ENCODE results near the gene AIFM1.

AIFM1 gene

GRCh38 chrX:130106071-130106470 is 59.6 kb downstream of the AIFM1 start:
- no peak for TF ChIP-seq CTCF (IDR thresholded peaks at IDR 0.05; ENCODE audit: insufficient read depth, low read depth, low read length, missing control alignments)
- H3K4me3 ChIP-seq (ENCODE audit: low read depth, low read length) = no peak overlapping the region
- no peak for DNase-seq (ENCODE audit: low read depth)

DNA sequence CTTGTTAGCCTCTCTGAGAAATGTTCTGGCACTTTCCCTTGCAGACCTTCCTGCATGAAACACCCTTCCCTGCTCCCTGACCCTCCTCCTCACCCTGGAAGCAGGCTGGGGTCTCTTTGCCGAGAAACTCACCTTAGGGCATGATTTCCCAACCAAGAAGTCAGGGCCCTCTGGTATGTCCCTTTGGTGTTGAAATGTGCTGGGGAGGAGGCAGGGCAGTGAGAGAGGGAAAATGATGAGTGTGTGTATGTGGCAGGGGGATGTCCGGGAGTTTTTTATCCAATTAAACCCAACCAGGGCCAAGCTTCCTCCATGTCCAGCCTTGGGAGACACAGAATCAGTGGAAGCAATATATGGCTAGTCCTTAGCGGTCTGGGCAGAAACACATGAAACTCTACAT is 60.4 kb downstream of the AIFM1 start:
- no peak for DNase-seq (ENCODE audit: low read depth)
- no peak overlapping the region for H3K4me3 ChIP-seq (ENCODE audit: low read depth, low read length)
- no peak for TF ChIP-seq CTCF (IDR thresholded peaks at IDR 0.05; ENCODE audit: insufficient read depth, low read depth, low read length, missing control alignments)

- DNase-seq (ENCODE audit: low read depth) = no peak
- H3K4me3 ChIP-seq (ENCODE audit: low read depth, low read length) = no peak overlapping the region
These were observed 62.0 kb downstream of the AIFM1 start for GRCh38 chrX:130103605-130104004.

DNA sequence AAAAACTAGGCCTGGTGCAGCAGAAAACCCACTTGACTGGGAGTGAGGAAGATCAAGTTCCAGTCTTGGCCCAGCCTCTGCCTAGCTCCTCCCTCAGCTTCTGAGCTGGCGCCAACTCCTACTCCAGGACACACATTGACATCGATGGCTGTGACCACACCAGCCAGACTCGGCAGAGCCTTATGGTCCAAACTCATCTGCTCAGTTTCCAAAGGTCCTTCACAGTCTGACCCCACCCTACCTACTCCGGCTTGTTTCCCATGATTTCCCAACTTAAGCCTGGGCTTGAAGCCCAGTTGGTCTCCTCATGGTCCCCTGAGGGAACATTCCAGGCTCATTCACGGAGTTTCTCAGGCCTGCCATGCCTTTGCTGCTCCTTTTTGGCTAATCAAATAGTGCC is 65.5 kb downstream of the AIFM1 start:
- no peak overlapping the region for H3K4me3 ChIP-seq (ENCODE audit: low read depth, low read length)
- TF ChIP-seq CTCF (IDR thresholded peaks at IDR 0.05; ENCODE audit: insufficient read depth, low read depth, low read length, missing control alignments) = no peak
- no peak for DNase-seq (ENCODE audit: low read depth)

More at GRCh38 chrX:130103605-130104004, 62.0 kb downstream of the AIFM1 start:
- no peak for TF ChIP-seq CTCF (IDR thresholded peaks at IDR 0.05; ENCODE audit: insufficient read depth, low read depth, low read length, missing control alignments)

- no peak for DNase-seq (ENCODE audit: low read depth)
- no peak overlapping the region for H3K4me3 ChIP-seq (ENCODE audit: low read depth, low read length)
- no peak for TF ChIP-seq CTCF (IDR thresholded peaks at IDR 0.05; ENCODE audit: insufficient read depth, low read depth, low read length, missing control alignments)
These were observed 67.5 kb downstream of the AIFM1 start for GRCh38 chrX:130098210-130098552.

GRCh38 chrX:130097507-130098209 is 68.0 kb downstream of the AIFM1 start:
- DNase-seq (ENCODE audit: low read depth) = no peak
- H3K4me3 ChIP-seq (ENCODE audit: low read depth, low read length) = no peak overlapping the region
- TF ChIP-seq CTCF (IDR thresholded peaks at IDR 0.05; ENCODE audit: insufficient read depth, low read depth, low read length, missing control alignments) = no peak
